ENCODE measurements around the gene HLF.

Gene HLF

DNA sequence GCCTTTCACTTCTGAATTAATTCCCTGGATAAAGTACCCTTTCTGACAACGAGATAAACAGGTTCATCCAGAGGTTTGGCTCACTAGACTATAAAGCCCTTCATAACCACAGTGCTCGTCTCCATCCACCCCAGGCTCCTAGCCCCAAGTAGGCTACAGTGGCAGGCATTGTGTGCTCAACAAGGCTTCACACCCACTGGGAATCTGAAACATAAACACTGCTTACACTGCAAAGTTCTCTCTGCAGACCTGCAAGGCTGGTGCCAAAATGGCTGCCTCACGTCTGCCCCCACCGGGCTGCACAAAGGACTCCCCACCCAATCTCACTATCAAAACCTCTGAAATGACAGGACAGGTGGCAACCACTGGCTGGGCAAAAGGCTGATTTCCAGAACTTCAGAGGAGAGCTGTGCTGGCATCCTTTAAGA is 5.1 kb upstream of the HLF start:
- Histone ChIP-seq H3K27ac (replicated peaks) (no peak overlapping the region), H3K27me3 (ENCODE audit: insufficient read depth, poor library complexity, severe bottlenecking) (peaks cover 33% of the 10 kb centered on the region), H3K4me3 (replicated peaks; ENCODE audit: insufficient read depth, low read length) (no peak overlapping the region)
- DNase-seq (ENCODE audit: low read depth in 1 of 2, low spot score in 1 of 2): no peak
- no peak for TF ChIP-seq POLR2AphosphoS5 (IDR thresholded peaks at IDR 0.05; ENCODE audit: low read depth)
- TF ChIP-seq SPI1 (IDR thresholded peaks at IDR 0.05; ENCODE audit: borderline replicate concordance, low read depth): no peak
- TF ChIP-seq, protein P1, sequence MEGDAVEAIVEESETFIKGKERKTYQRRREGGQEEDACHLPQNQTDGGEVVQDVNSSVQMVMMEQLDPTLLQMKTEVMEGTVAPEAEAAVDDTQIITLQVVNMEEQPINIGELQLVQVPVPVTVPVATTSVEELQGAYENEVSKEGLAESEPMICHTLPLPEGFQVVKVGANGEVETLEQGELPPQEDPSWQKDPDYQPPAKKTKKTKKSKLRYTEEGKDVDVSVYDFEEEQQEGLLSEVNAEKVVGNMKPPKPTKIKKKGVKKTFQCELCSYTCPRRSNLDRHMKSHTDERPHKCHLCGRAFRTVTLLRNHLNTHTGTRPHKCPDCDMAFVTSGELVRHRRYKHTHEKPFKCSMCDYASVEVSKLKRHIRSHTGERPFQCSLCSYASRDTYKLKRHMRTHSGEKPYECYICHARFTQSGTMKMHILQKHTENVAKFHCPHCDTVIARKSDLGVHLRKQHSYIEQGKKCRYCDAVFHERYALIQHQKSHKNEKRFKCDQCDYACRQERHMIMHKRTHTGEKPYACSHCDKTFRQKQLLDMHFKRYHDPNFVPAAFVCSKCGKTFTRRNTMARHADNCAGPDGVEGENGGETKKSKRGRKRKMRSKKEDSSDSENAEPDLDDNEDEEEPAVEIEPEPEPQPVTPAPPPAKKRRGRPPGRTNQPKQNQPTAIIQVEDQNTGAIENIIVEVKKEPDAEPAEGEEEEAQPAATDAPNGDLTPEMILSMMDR (IDR thresholded peaks at IDR 0.05; ENCODE audit: insufficient read depth, low read length): no peak
- TF ChIP-seq, protein P2, sequence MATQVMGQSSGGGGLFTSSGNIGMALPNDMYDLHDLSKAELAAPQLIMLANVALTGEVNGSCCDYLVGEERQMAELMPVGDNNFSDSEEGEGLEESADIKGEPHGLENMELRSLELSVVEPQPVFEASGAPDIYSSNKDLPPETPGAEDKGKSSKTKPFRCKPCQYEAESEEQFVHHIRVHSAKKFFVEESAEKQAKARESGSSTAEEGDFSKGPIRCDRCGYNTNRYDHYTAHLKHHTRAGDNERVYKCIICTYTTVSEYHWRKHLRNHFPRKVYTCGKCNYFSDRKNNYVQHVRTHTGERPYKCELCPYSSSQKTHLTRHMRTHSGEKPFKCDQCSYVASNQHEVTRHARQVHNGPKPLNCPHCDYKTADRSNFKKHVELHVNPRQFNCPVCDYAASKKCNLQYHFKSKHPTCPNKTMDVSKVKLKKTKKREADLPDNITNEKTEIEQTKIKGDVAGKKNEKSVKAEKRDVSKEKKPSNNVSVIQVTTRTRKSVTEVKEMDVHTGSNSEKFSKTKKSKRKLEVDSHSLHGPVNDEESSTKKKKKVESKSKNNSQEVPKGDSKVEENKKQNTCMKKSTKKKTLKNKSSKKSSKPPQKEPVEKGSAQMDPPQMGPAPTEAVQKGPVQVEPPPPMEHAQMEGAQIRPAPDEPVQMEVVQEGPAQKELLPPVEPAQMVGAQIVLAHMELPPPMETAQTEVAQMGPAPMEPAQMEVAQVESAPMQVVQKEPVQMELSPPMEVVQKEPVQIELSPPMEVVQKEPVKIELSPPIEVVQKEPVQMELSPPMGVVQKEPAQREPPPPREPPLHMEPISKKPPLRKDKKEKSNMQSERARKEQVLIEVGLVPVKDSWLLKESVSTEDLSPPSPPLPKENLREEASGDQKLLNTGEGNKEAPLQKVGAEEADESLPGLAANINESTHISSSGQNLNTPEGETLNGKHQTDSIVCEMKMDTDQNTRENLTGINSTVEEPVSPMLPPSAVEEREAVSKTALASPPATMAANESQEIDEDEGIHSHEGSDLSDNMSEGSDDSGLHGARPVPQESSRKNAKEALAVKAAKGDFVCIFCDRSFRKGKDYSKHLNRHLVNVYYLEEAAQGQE (IDR thresholded peaks at IDR 0.05; ENCODE audit: insufficient replicate concordance, low read depth): no peak
- TF ChIP-seq GABPA (IDR thresholded peaks at IDR 0.05; ENCODE audit: low read depth): no peak

- DNase-seq (ENCODE audit: low read depth in 1 of 2, low spot score in 1 of 2): no peak
- H3K4me3 ChIP-seq (replicated peaks; ENCODE audit: insufficient read depth, low read length): no peak overlapping the region
- no peak overlapping the region for H3K27ac ChIP-seq (replicated peaks)
- TF ChIP-seq, protein P1 (IDR thresholded peaks at IDR 0.05; ENCODE audit: insufficient read depth, low read length): no peak
- TF ChIP-seq POLR2AphosphoS5 (IDR thresholded peaks at IDR 0.05; ENCODE audit: low read depth): no peak
- no peak for TF ChIP-seq SPI1 (IDR thresholded peaks at IDR 0.05; ENCODE audit: borderline replicate concordance, low read depth)
- TF ChIP-seq, protein P2 (IDR thresholded peaks at IDR 0.05; ENCODE audit: insufficient replicate concordance, low read depth): no peak
- no peak for TF ChIP-seq GABPA (IDR thresholded peaks at IDR 0.05; ENCODE audit: low read depth)
- peaks cover 46% of the 10 kb centered on the region for H3K27me3 ChIP-seq (ENCODE audit: insufficient read depth, poor library complexity, severe bottlenecking)
These were observed 3.4 kb upstream of the HLF start for GRCh38 chr17:55261311-55261710.

- TF ChIP-seq, protein P1 (IDR thresholded peaks at IDR 0.05; ENCODE audit: insufficient read depth, low read length): no peak
- TF ChIP-seq SPI1 (IDR thresholded peaks at IDR 0.05; ENCODE audit: borderline replicate concordance, low read depth): no peak
- TF ChIP-seq, protein P2 (IDR thresholded peaks at IDR 0.05; ENCODE audit: insufficient replicate concordance, low read depth): no peak
- no peak overlapping the region for H3K4me3 ChIP-seq (replicated peaks; ENCODE audit: insufficient read depth, low read length)
- no peak for DNase-seq (ENCODE audit: low read depth in 1 of 2, low spot score in 1 of 2)
- H3K27ac ChIP-seq (replicated peaks): no peak overlapping the region
- peaks cover 54% of the 10 kb centered on the region for H3K27me3 ChIP-seq (ENCODE audit: insufficient read depth, poor library complexity, severe bottlenecking)
These were observed 1.0 kb upstream of the HLF start for GRCh38 chr17:55263569-55264277.
